GM23248 (cell line): Measurements from ENCODE around the gene PAX7. TPM values are rescaled to one million over a fixed set of nuclear protein-coding genes. Genes with fewer than 3 reads are reported as not detected.

Experiments
- DNase-seq: peaks from one replicate; pipeline ENCODE4 v3.0.0-alpha.2; 2015
- H2AFZ ChIP-seq: fragments of 200-600 bp; sonication (generic); 2 replicates; pipeline ENCODE4 v1.6.1; 2016; ENCODE audit warnings: antibody characterized with exemption
- H3F3A ChIP-seq: fragments of 200-600 bp; sonication (generic); 2 replicates; pipeline ENCODE4 v1.6.1; 2016; ENCODE audit warnings: mild to moderate bottlenecking, antibody characterized with exemption, mixed run types; ENCODE audit not compliant: insufficient read depth
- H3K27ac ChIP-seq: fragments of 200-600 bp; sonication (generic); 2 replicates; pipeline ENCODE4 v1.5.1; 2016; ENCODE audit warnings: mild to moderate bottlenecking
- H3K27me3 ChIP-seq: fragments of 200-600 bp; sonication (generic); replicated peaks from 2 replicates; pipeline ENCODE4 v1.6.1; 2016; ENCODE audit warnings: mild to moderate bottlenecking; ENCODE audit not compliant: insufficient read depth
- H3K36me3 ChIP-seq: fragments of 200-600 bp; sonication (generic); 2 replicates; pipeline ENCODE4 v1.6.1; 2016; ENCODE audit warnings: low read depth, mild to moderate bottlenecking
- H3K4me1 ChIP-seq: fragments of 200-600 bp; sonication (generic); 2 replicates; pipeline ENCODE4 v1.6.1; 2016; ENCODE audit warnings: mild to moderate bottlenecking; ENCODE audit not compliant: insufficient read depth
- H3K4me2 ChIP-seq: fragments of 200-600 bp; sonication (generic); one replicate; pipeline ENCODE4 v1.6.1; 2016; ENCODE audit warnings: mild to moderate bottlenecking; ENCODE audit not compliant: unreplicated experiment
- H3K4me3 ChIP-seq: fragments of 200-600 bp; sonication (generic); 2 replicates; pipeline ENCODE4 v1.5.1; 2016; ENCODE audit warnings: mild to moderate bottlenecking
- H3K79me2 ChIP-seq: fragments of 200-600 bp; sonication (generic); 2 replicates; pipeline ENCODE4 v1.6.1; 2016; ENCODE audit warnings: mild to moderate bottlenecking; ENCODE audit not compliant: insufficient read depth
- H3K9ac ChIP-seq: fragments of 200-600 bp; sonication (generic); 2 replicates; pipeline ENCODE4 v1.6.1; 2016; ENCODE audit warnings: mild to moderate bottlenecking
- H3K9me2 ChIP-seq: fragments of 200-600 bp; sonication (generic); 2 replicates; pipeline ENCODE4 v1.6.1; 2016; ENCODE audit warnings: mixed run types, mild to moderate bottlenecking, moderate library complexity; ENCODE audit not compliant: insufficient read depth
- H3K9me3 ChIP-seq: fragments of 200-600 bp; sonication (generic); one replicate; pipeline ENCODE4 v1.6.1; 2017; ENCODE audit warnings: low read depth
- H4K20me1 ChIP-seq: fragments of 200-600 bp; sonication (generic); 2 replicates; pipeline ENCODE4 v1.6.0; 2016; ENCODE audit not compliant: insufficient read depth
- EZH2 ChIP-seq: fragments of 200-600 bp; sonication (generic); IDR thresholded peaks from 2 replicates; pipeline ENCODE4 v1.6.1; 2018; ENCODE audit warnings: antibody characterized with exemption, mild to moderate bottlenecking; ENCODE audit not compliant: insufficient read depth, poor library complexity, severe bottlenecking
- EZH2phosphoT487 ChIP-seq: fragments of 200-600 bp; sonication (generic); IDR thresholded peaks from 2 replicates; pipeline ENCODE4 v1.6.1; 2018; ENCODE audit warnings: antibody characterized with exemption, moderate library complexity, mild to moderate bottlenecking, low read depth; ENCODE audit not compliant: insufficient read depth
- WGBS, 2 experiments: methylation state at CpG; one replicate each; pipeline ENCODE4 v1.1.6; 2015 to 2017; ENCODE audit warnings: low lambda C conversion rate in 2 of 2, low coverage in 1 of 2; ENCODE audit errors: missing lambda C conversion rate in 2 of 2; 5-methylcytosine and 5-hydroxymethylcytosine counted together
- in situ Hi-C: fragments of 300-500 bp; cut with MboI; formaldehyde crosslinking; loops from 2 replicates; pipeline ENCODE4 v1.15.0; 2020
- polyA plus RNA-seq: library from polyadenylated mRNA; unstranded; fragments of >200 nt; fragmentation: Nextera tagmentation; extraction: Ambion mirVana; gene quantifications from 2 replicates; pipeline ENCODE4 v1.2.1, GENCODE V29; 2016
- total RNA-seq: library from RNA; depleted of rRNA; stranded (reverse); fragments of >200 nt; shearing (Covaris generic); gene quantifications from 2 replicates; pipeline ENCODE4 v1.2.3, GENCODE V29; 2014

The PAX7 gene
- total and polyA plus RNA-seq, 2 experiments from 2014 or later: not detected

GRCh38 chr1:18734001-18734400 is 103.4 kb downstream of the PAX7 start:
- H2AFZ ChIP-seq: no peak overlapping the region
- no peaks in the 10 kb centered on the region for H4K20me1 ChIP-seq
- no peak overlapping the region for H3K4me2 ChIP-seq
- no peaks in the 10 kb centered on the region for H3K79me2 ChIP-seq
- WGBS, 2 experiments: 36 to 37% methylated on average over 15 of the region's 15 CpGs
- no peak overlapping the region for H3K27ac ChIP-seq
- no peak overlapping the region for H3K4me3 ChIP-seq
- H3K36me3 ChIP-seq: no peaks in the 10 kb centered on the region
- peaks cover 10% of the 10 kb centered on the region; the same call in 1 of the 2 replicates for H3K27me3 ChIP-seq
- no peaks in the 10 kb centered on the region for H3K9me2 ChIP-seq
- no peak for DNase-seq
- no peaks in the 10 kb centered on the region for H3K4me1 ChIP-seq
- in situ Hi-C loops: no loop called here
- no peaks in the 10 kb centered on the region for H3F3A ChIP-seq
- no peaks in the 10 kb centered on the region for H3K9me3 ChIP-seq
- no peak overlapping the region for H3K9ac ChIP-seq
- TF ChIP-seq EZH2 (no peak), EZH2phosphoT487 (no peak)

GRCh38 chr1:18734461-18735223 is 104.0 kb downstream of the PAX7 start:
- no peaks in the 10 kb centered on the region for H3F3A ChIP-seq
- no peak overlapping the region for H2AFZ ChIP-seq
- H3K27me3 ChIP-seq: peaks cover 10% of the 10 kb centered on the region; the same call in 1 of the 2 replicates
- DNase-seq: no peak
- H3K36me3 ChIP-seq: no peaks in the 10 kb centered on the region
- no peaks in the 10 kb centered on the region for H3K4me1 ChIP-seq
- no peaks in the 10 kb centered on the region for H3K9me2 ChIP-seq
- H3K4me2 ChIP-seq: no peak overlapping the region
- WGBS, 2 experiments: 36 to 50% methylated on average over 6 to 7 of the region's 7 CpGs
- no peaks in the 10 kb centered on the region for H3K79me2 ChIP-seq
- H3K4me3 ChIP-seq: no peak overlapping the region
- no peaks in the 10 kb centered on the region for H4K20me1 ChIP-seq
- no peak overlapping the region for H3K9ac ChIP-seq
- no peaks in the 10 kb centered on the region for H3K9me3 ChIP-seq
- no peak overlapping the region for H3K27ac ChIP-seq
- in situ Hi-C loops: no loop called here
- TF ChIP-seq EZH2phosphoT487 (no peak), EZH2 (no peak)

- WGBS, 2 experiments: 45 to 55% methylated on average over 21 to 22 of the region's 22 CpGs
- peaks cover 10% of the 10 kb centered on the region; the same call in 1 of the 2 replicates for H3K27me3 ChIP-seq
- no peaks in the 10 kb centered on the region for H3K79me2 ChIP-seq
- no peaks in the 10 kb centered on the region for H3K4me1 ChIP-seq
- no peaks in the 10 kb centered on the region for H3K36me3 ChIP-seq
- H3K4me3 ChIP-seq: no peak overlapping the region
- H3F3A ChIP-seq: no peaks in the 10 kb centered on the region
- no peak overlapping the region for H3K9ac ChIP-seq
- H2AFZ ChIP-seq: no peak overlapping the region
- in situ Hi-C loops: no loop called here
- H3K4me2 ChIP-seq: no peak overlapping the region
- no peak for TF ChIP-seq EZH2
- TF ChIP-seq EZH2phosphoT487: no peak
- H4K20me1 ChIP-seq: no peaks in the 10 kb centered on the region
- H3K9me2 ChIP-seq: no peaks in the 10 kb centered on the region
- no peak for DNase-seq
- no peak overlapping the region for H3K27ac ChIP-seq
- no peaks in the 10 kb centered on the region for H3K9me3 ChIP-seq
Observed at GRCh38 chr1:18735224-18735997, 104.8 kb downstream of the PAX7 start.

- Histone ChIP-seq H3K36me3 (no peaks in the 10 kb centered on the region), H3K4me1 (no peaks in the 10 kb centered on the region), H3K79me2 (no peaks in the 10 kb centered on the region), H3K9me3 (no peaks in the 10 kb centered on the region), H2AFZ (no peak overlapping the region), H3K4me2 (no peak overlapping the region), H3K9ac (no peak overlapping the region), H3K9me2 (no peaks in the 10 kb centered on the region), H3F3A (no peaks in the 10 kb centered on the region), H3K4me3 (no peak overlapping the region), H3K27me3 (peaks cover 9% of the 10 kb centered on the region; the same call in 1 of the 2 replicates), H4K20me1 (no peaks in the 10 kb centered on the region), H3K27ac (no peak overlapping the region)
- 27 to 42% methylated on average over 5 to 6 of the region's 6 CpGs for WGBS, 2 experiments
- DNase-seq: no peak
- in situ Hi-C loops: no loop called here
- no peak for TF ChIP-seq EZH2phosphoT487
- TF ChIP-seq EZH2: no peak
Observed at GRCh38 chr1:18736958-18737357, 106.3 kb downstream of the PAX7 start.
